Measurements from ENCODE around the gene FMNL1.

FMNL1 gene

DNA sequence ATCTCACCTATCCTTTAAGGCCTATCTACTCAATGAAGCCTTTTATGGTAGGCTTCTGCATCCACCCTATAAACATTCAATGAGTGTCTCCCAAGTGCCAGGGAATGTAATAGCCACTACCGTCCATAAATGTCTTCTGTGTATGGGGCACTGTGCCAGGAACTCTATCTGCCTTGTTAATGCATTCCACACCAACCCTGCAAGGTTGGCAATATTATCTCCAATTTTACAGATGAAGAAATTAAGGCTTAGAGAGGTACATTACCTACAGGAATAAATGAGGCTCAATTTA is 75.1 kb downstream of the FMNL1 start:
- no peak overlapping the region for H3K27ac Mint-ChIP-seq
- peaks cover 5% of the 10 kb centered on the region for H3K36me3 Mint-ChIP-seq (ENCODE audit: low read depth)
- no peaks in the 10 kb centered on the region for H3K9me3 Mint-ChIP-seq
- TF ChIP-seq, protein P1, sequence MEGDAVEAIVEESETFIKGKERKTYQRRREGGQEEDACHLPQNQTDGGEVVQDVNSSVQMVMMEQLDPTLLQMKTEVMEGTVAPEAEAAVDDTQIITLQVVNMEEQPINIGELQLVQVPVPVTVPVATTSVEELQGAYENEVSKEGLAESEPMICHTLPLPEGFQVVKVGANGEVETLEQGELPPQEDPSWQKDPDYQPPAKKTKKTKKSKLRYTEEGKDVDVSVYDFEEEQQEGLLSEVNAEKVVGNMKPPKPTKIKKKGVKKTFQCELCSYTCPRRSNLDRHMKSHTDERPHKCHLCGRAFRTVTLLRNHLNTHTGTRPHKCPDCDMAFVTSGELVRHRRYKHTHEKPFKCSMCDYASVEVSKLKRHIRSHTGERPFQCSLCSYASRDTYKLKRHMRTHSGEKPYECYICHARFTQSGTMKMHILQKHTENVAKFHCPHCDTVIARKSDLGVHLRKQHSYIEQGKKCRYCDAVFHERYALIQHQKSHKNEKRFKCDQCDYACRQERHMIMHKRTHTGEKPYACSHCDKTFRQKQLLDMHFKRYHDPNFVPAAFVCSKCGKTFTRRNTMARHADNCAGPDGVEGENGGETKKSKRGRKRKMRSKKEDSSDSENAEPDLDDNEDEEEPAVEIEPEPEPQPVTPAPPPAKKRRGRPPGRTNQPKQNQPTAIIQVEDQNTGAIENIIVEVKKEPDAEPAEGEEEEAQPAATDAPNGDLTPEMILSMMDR (IDR thresholded peaks at IDR 0.05): no peak
- no peak for DNase-seq
- no peak overlapping the region for H3K4me3 Mint-ChIP-seq
- peaks cover 42% of the 10 kb centered on the region for H3K4me1 Mint-ChIP-seq
- H3K27me3 Mint-ChIP-seq (ENCODE audit: low read depth, poor library complexity): peaks cover 2% of the 10 kb centered on the region
